PC-3 (cell line): ENCODE measurements around the gene ATP13A5. TPM values are rescaled to one million over a fixed set of nuclear protein-coding genes. Genes with fewer than 3 reads are reported as not detected.

Experiments used
- ATAC-seq: fragments of 200-7000 bp; cut with Tn5 transposase; 2 replicates; pipeline ENCODE4 v1.9.1; 2020; ENCODE audit warnings: mild to moderate bottlenecking, moderate library complexity
- BruUV-seq: library from RNA; stranded (reverse); fragments of 400-500 nt; replicated peaks from 2 replicates; lab custom pipeline; 2021; lab: Mats Ljungman, UMichigan
- CTCF ChIA-PET: fragments of 300-600 bp; sonication (Branson Sonifier 250); formaldehyde crosslinking; loops from one replicate; lab custom pipeline; 2022; ENCODE audit warnings: antibody characterized with exemption; lab: Charles Lee
- POLR2A ChIA-PET: fragments of 300-600 bp; sonication (Branson Sonifier 250); formaldehyde crosslinking; loops from one replicate; lab custom pipeline; 2022; ENCODE audit warnings: antibody characterized with exemption; ENCODE audit not compliant: unreplicated experiment; lab: Charles Lee
- DNase-seq: peaks from one replicate; pipeline ENCODE4 v3.0.0-alpha.2; 2015
- H2AFZ ChIP-seq: fragments of 300-600 bp; sonication (generic); 2 replicates; pipeline ENCODE4 v1.6.0; 2016; ENCODE audit warnings: antibody characterized with exemption, low read length
- H3F3A ChIP-seq: fragments of 300-600 bp; sonication (generic); one replicate; pipeline ENCODE4 v1.6.0; 2017; ENCODE audit warnings: antibody characterized with exemption, low read length, control low read depth, mild to moderate bottlenecking; ENCODE audit not compliant: unreplicated experiment
- H3K27ac ChIP-seq: fragments of 300-600 bp; sonication (generic); 2 replicates; pipeline ENCODE4 v1.5.1; 2016; ENCODE audit warnings: mild to moderate bottlenecking, low read length
- H3K27me3 ChIP-seq: fragments of 300-600 bp; sonication (generic); 2 replicates; pipeline ENCODE4 v1.6.1; 2016; ENCODE audit warnings: low read length, mixed read lengths
- H3K36me3 ChIP-seq: fragments of 300-600 bp; sonication (generic); 2 replicates; pipeline ENCODE4 v1.6.1; 2016; ENCODE audit warnings: low read depth, mixed run types, low read length, mixed read lengths
- H3K4me1 ChIP-seq: fragments of 300-600 bp; sonication (generic); 2 replicates; pipeline ENCODE4 v1.5.1; 2016; ENCODE audit warnings: low read length; ENCODE audit not compliant: insufficient read depth
- H3K4me2 ChIP-seq: fragments of 300-600 bp; sonication (generic); 2 replicates; pipeline ENCODE4 v1.6.0; 2016; ENCODE audit warnings: low read length
- H3K4me3 ChIP-seq: fragments of 300-600 bp; sonication (generic); 2 replicates; pipeline ENCODE4 v1.5.1; 2016; ENCODE audit warnings: mild to moderate bottlenecking, low read length, mixed read lengths
- H3K79me2 ChIP-seq: fragments of 300-600 bp; sonication (generic); 2 replicates; pipeline ENCODE4 v1.6.1; 2017; ENCODE audit warnings: low read length, mixed read lengths
- H3K9ac ChIP-seq: fragments of 300-600 bp; sonication (generic); 2 replicates; pipeline ENCODE4 v1.6.0; 2016; ENCODE audit warnings: mild to moderate bottlenecking, low read length
- H3K9me2 ChIP-seq: fragments of 300-600 bp; sonication (generic); replicated peaks from 2 replicates; pipeline ENCODE4 v1.6.1; 2016; ENCODE audit warnings: mixed run types, low read length, mixed read lengths
- H3K9me3 ChIP-seq: fragments of 300-600 bp; sonication (generic); 2 replicates; pipeline ENCODE4 v1.6.1; 2016; ENCODE audit warnings: low read length, mixed read lengths
- H4K20me1 ChIP-seq: fragments of 300-600 bp; sonication (generic); 2 replicates; pipeline ENCODE4 v1.6.1; 2016; ENCODE audit warnings: low read length, mixed read lengths
- EZH2 ChIP-seq: fragments of 300-600 bp; sonication (generic); IDR thresholded peaks from one replicate; pipeline ENCODE4 v1.6.1; 2017; ENCODE audit warnings: antibody characterized with exemption, mild to moderate bottlenecking, low read length; ENCODE audit not compliant: unreplicated experiment
- EZH2phosphoT487 ChIP-seq: fragments of 300-600 bp; sonication (generic); IDR thresholded peaks from 2 replicates; pipeline ENCODE4 v1.6.1; 2018; ENCODE audit warnings: mild to moderate bottlenecking, antibody characterized with exemption, low read length, borderline replicate concordance
- intact Hi-C: fragments of 100-400 bp; cut with micrococcal nuclease; formaldehyde crosslinking; loops from 2 replicates; pipeline ENCODE4 v1.9.0; 2023
- total RNA-seq: library from RNA; depleted of rRNA; stranded (reverse); fragments of >200 nt; gene quantifications from 2 replicates; pipeline ENCODE4 v1.2.3, GENCODE V29; 2014
- TF ChIP-seq, protein P1 (sequence below): fragments of 300-600 bp; sonication (generic); conservative IDR thresholded peaks from 2 replicates; pipeline ENCODE4 v1.5.1; 2017; ENCODE audit warnings: antibody characterized with exemption, low read depth, mild to moderate bottlenecking, low read length

The ATP13A5 gene
- total RNA-seq, 1 experiment from 2014 or later = not detected

DNA sequence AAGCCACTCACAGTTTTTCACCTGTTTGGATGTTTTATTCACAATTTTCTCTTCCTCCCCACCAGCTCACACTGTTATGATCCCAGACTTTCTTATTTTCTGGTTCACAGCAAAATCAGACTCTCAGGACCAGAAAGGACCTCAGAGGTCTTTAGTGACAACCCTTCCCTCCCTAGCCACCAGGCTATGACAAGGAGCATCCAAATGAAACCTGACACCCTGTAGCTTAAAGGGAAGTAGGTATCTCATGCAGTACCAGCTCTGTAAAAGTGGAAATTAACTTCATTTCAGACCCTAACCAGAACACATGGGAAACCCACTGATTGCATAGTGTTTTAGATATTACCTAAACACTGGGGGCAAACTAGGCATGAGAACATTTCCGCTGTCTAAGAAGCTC, 45.3 kb downstream of the ATP13A5 start:
- H3K27ac ChIP-seq = no peak overlapping the region
- no peaks in the 10 kb centered on the region for H3F3A ChIP-seq
- H3K79me2 ChIP-seq = no peaks in the 10 kb centered on the region
- no peak overlapping the region for H3K4me3 ChIP-seq
- no peak for ATAC-seq
- H3K36me3 ChIP-seq = no peaks in the 10 kb centered on the region
- peaks cover 4% of the 10 kb centered on the region; the same call in 1 of the 2 replicates for H3K27me3 ChIP-seq
- H3K9me3 ChIP-seq = no peaks in the 10 kb centered on the region
- H3K9me2 ChIP-seq = no peaks in the 10 kb centered on the region
- BruUV-seq = no TSS peak
- no peaks in the 10 kb centered on the region for H4K20me1 ChIP-seq
- H3K9ac ChIP-seq = no peak overlapping the region
- intact Hi-C loops = no loop called here
- ChIA-PET POLR2A (no interaction called here), CTCF (no interaction called here)
- no peak for DNase-seq
- TF ChIP-seq, protein P1, sequence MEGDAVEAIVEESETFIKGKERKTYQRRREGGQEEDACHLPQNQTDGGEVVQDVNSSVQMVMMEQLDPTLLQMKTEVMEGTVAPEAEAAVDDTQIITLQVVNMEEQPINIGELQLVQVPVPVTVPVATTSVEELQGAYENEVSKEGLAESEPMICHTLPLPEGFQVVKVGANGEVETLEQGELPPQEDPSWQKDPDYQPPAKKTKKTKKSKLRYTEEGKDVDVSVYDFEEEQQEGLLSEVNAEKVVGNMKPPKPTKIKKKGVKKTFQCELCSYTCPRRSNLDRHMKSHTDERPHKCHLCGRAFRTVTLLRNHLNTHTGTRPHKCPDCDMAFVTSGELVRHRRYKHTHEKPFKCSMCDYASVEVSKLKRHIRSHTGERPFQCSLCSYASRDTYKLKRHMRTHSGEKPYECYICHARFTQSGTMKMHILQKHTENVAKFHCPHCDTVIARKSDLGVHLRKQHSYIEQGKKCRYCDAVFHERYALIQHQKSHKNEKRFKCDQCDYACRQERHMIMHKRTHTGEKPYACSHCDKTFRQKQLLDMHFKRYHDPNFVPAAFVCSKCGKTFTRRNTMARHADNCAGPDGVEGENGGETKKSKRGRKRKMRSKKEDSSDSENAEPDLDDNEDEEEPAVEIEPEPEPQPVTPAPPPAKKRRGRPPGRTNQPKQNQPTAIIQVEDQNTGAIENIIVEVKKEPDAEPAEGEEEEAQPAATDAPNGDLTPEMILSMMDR = no peak
- no peak for TF ChIP-seq EZH2
- H3K4me2 ChIP-seq = no peak overlapping the region
- peaks cover 6% of the 10 kb centered on the region; the same call in 1 of the 2 replicates for H3K4me1 ChIP-seq
- no peak overlapping the region for H2AFZ ChIP-seq

DNA sequence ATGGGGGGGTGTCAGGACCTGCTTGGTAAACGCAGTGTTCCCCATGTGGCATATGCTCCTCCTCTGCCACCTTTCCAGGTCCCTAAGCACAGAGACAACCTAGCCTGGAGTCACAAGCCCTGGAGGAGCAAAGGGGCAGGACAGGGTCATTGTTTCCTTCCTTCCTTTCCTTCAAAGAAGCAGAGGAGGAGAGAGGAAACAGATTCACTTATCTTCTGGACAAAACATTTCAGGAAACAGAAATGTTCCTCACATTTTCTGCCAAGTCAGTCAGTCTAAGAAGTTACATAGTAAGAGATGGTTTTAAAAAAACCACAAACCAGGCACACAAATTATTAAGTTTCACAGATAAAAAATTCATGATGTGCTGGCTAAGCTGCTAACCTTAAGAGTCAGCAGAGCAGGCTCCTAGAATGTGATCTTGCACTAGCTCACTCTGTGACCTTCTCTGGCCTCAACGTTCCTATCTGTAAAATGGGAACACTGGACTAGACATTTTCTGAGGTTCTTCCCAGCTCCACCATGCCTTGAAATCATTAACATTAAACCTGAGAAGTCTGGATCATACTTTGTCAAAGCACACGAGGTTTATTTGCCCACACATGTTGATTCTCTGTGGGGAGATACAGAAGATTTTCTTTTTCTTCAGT, 47.9 kb downstream of the ATP13A5 start:
- Histone ChIP-seq H3K79me2 (no peaks in the 10 kb centered on the region), H4K20me1 (no peaks in the 10 kb centered on the region), H3K27ac (no peak overlapping the region), H3K4me1 (peaks cover 6% of the 10 kb centered on the region; the same call in 1 of the 2 replicates), H3K27me3 (peaks cover 14% of the 10 kb centered on the region), H3K36me3 (no peaks in the 10 kb centered on the region), H2AFZ (no peak overlapping the region), H3K9me2 (no peaks in the 10 kb centered on the region), H3K9me3 (no peaks in the 10 kb centered on the region), H3F3A (no peaks in the 10 kb centered on the region), H3K4me2 (no peak overlapping the region), H3K9ac (no peak overlapping the region), H3K4me3 (no peak overlapping the region)
- ChIA-PET CTCF (no interaction called here), POLR2A (no interaction called here)
- DNase-seq (no peak), ATAC-seq (no peak)
- TF ChIP-seq EZH2phosphoT487 (no peak), EZH2 (no peak)
- TF ChIP-seq, protein P1 = no peak
- no TSS peak for BruUV-seq
- intact Hi-C loops = no loop called here

DNA sequence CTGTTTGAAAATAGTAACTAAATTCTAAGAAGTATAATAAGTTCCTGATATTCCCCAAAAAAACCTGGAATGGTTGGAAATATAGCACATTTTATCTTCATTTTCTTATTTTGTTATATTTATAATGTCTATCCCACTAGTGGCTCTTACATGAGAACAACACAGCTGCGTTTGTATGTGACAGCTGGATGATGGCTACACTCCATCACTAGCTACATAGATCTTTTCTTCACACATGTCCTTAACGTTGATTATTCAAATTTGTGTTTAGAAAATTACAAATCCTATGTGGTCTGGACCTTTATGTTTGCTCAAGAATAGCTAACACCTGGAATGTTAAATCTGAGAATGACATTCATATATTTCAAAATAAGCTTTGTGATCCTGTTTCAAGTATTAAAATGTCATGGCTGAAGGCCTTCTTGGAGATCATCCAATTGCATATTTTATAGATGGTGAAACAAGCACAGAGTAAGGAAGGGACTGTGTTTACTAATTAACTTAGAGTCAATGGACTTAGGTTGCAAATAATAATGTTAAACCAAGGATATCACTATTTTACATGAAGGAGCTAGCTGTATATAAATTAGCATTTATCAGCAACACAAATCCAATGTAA, 60.8 kb downstream of the ATP13A5 start:
- no peak for ATAC-seq
- DNase-seq = no peak
- Histone ChIP-seq H3K36me3 (no peaks in the 10 kb centered on the region), H2AFZ (no peak overlapping the region), H3K4me2 (no peak overlapping the region), H3K9me3 (no peaks in the 10 kb centered on the region), H3K27ac (no peak overlapping the region), H3F3A (no peaks in the 10 kb centered on the region), H4K20me1 (no peaks in the 10 kb centered on the region), H3K9me2 (no peaks in the 10 kb centered on the region), H3K27me3 (peaks cover 49% of the 10 kb centered on the region; the same call in 1 of the 2 replicates), H3K4me3 (no peak overlapping the region), H3K4me1 (no peaks in the 10 kb centered on the region), H3K79me2 (no peaks in the 10 kb centered on the region), H3K9ac (no peak overlapping the region)
- ChIA-PET POLR2A (no interaction called here), CTCF (no interaction called here)
- TF ChIP-seq EZH2phosphoT487 = no peak
- TF ChIP-seq, protein P1 = no peak
- no peak for TF ChIP-seq EZH2
- intact Hi-C loops = no loop called here
- no TSS peak for BruUV-seq
